HuH-7.5 (cell line): ENCODE results near the gene RMND1.
"Not testable (repeated sequence)": the region's sequence is repeated elsewhere in the genome, so short reads cannot be mapped to it uniquely, and the experiment has no call there.

Experiments
- DNase-seq: peaks from one replicate; pipeline ENCODE4 v3.0.0; 2011; ENCODE audit warnings: low spot score

RMND1 gene

DNA sequence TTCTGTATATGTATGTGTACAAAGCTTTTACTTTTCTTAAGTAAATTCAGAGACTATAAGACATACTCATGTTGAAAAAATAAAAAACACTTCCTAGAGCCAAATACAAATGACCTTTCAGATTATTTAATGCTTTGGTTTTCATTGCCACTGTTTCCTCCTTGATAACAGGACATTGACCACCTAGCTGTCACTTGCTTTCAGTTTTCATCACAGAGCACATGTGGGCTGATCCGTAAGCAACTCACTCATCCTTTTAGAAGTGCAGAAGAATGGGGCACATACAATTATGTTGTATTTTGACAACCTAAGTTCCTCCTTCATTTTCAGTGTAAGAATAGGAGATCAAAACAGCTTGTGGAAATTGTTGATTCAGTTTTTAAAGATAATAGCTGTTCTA, 66.7 kb downstream of the RMND1 start:
- no peak for DNase-seq

DNA sequence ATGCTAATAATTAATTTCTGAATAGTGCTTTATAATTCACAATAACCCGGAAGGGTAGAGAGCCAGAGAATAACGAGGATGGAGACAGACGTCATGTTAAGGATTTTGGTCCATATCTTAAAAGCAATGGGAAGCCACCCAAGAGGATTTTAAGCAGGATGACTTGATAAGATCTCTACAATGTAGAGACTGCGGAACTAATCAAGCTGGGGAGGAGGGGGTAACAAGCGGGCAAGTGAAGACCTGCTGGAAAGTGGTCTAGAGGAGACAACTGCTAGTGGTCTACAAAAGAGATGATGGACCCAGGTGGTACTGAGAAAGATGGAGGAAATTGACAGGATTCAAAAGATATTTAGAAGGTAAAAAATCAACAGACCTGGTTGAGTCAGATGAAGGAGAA, 67.8 kb downstream of the RMND1 start:
- DNase-seq: no peak

DNA sequence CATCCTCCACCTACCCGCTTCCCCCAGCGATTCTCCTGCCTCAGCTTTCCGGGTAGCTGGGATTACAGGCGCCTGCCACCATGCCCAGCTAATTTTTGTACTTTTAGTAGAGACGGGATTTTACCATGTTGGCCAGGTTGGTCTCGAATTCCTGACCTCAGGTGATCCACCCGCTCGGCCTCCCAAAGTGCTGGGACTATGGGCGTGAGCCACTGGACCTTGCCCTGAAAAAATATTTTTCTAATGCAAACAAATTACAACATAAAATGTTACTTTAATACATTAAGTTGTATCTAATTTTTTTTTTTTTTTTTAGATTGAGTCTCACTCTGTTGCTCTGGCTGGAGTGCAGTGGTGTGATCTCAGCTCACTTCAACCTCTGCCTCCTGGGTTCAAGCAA, 69.3 kb downstream of the RMND1 start:
- not testable (repeated sequence) for DNase-seq

DNA sequence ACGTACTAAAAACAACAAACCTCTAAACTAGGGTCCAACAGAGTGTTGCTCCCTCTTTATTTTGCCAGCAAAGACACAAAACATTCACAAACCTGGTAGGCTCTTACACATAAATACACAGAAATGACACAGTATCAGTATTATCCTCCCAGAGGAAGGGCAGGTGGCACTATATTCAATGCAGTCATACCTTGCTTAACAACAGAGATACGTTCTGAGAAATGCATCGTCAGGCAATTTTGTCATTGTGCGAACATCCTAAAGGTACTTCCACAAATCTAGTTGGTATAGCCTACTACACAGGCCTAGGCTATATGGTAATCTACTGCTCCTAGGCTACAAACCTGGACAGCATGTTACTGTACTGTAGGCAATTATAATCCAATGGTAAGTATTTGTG, 70.2 kb downstream of the RMND1 start:
- DNase-seq: no peak

DNA sequence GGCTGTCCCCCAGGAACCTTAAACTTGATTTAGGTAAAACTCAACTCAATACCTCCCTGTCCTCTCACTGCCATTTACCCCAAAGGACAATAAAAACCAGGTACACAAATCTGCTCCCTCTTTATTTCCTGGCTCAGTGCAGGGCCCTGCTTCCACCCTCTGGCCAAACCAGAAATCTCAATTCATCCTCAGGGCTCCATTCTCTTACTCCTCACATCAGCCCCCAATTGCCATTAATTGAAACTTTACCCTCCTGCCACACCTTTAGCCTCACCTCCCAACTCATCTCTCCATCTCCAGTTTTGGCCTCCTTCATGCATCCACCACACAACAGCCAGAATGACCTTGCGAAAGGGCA, 71.1 kb downstream of the RMND1 start:
- no peak for DNase-seq

DNA sequence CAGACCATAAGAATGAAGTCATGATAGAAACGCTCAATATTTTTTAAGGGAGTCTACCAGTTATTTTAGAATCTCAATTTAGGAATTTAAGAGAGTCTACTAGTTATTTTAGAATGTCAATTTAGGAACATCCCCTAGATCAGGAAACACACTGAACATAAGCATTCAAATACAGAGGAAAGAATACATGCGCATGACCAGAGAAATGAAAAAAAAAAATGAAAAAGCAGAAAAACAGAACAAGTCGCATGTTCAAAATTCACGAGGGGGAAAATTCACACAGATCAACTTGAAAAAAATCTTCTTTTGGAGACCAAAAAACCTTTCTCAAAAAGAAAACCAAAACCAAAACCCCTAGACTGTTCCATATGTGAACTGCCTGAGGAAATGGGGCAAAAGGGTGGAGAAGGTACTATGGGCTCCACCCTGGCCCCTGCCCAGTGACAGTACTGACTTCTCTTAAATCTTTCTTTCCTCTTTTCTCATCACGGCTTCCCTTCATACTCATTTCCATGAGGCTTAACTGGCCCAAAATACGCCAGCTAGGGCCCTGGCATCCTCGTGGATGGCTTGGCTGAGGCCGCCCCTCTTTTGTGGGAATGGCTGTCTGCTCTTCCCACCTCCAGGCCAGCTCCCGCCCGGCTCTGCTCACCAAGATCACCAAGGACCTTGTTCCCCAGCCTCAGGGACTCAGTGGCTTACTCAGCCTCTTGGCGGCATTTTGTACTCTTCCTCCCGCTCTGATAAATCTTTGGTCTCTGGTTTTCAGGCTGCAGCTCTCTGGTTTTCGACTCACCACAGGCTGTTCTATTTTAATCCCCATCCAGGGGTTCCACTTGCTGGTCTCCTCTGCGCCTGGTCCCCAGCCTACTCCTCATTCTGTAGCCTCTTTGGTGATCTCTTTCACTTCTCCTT, 71.7 kb downstream of the RMND1 start:
- no peak for DNase-seq

DNA sequence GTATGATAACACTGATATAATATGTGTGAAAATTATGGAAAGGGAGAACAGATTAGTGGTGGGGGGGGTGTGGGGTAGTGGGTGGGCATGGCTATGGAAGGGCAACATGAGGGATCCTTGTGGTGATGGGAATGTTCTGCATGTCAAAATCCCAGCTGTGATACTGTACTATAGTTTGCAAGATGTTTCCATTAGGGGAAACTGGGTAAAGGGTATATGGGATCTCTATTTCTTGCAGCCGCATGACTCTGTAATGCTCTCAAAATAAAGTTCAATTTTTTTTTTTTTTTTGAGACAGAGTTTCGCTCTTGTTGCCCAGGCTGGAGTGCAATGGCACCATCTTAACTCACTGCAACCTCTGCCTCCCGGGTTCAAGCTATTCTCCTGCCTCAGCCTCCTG, 74.8 kb downstream of the RMND1 start:
- DNase-seq: no peak

DNA sequence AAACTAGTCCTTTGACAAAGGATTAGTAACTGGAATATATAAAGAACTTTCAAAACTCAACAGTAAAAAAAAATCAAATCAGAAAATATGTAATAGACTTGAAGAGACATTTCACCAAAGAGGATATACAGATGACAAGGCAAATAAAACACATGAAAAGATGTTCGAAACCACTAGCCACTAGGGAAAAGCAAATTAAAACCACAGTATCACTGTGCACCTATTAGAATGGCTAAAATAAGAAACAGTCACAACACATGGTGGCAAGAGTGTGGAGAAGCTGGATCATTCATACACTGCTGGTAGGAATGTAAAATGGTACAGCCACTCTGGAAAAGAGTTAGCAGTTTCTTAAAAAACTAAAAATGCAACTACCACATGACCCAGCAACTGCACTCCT, 75.5 kb downstream of the RMND1 start:
- DNase-seq: no peak

DNA sequence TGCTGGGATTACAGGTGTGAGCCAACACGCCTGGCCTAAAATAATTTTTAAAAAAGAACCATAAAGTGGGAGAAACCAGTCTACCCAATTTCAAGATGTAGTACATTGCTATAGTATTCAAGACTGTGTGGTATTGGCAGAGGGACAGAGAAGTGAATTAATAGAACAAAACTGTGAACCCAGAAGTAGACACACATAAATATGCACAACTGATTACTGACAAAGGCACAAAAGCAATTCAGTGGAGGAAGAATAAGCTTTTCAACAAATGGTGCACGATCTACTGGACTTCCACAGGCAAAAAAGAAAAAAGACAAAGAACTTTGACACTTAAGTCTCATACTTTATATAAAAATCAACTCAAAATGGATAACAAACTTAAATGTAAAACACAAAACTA, 76.1 kb downstream of the RMND1 start:
- DNase-seq: no peak

DNA sequence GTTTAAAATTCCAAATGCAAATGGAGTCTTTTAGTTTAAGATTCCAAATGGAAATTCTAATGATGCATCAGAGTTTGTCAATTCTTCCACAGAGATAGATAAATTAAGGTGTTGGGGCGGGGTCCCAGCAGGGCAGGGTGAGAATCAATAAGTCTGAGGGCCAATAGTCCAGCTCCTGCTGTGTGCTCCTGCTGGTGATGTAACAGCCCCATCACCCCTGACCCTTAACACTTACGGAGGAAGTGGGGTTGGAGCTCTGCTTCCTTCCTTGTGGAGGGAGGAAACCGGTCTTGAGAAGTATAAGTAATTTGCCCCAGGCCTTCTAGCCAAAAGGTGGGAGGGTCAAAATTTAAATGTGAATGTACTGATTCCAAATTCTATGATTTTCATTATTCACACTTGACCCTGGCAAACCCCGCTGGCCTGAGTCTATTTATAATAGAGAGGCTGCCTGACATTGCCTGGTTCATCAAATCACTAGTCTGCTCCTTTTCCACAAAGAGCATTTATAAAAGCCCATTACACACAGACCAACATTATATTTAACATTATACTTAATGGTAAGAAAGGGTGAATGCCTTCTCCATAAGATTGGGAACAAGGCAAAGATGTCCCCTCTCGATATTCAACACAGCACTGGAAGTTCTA, 77.8 kb downstream of the RMND1 start:
- peak; percentile 26 for DNase-seq

DNA sequence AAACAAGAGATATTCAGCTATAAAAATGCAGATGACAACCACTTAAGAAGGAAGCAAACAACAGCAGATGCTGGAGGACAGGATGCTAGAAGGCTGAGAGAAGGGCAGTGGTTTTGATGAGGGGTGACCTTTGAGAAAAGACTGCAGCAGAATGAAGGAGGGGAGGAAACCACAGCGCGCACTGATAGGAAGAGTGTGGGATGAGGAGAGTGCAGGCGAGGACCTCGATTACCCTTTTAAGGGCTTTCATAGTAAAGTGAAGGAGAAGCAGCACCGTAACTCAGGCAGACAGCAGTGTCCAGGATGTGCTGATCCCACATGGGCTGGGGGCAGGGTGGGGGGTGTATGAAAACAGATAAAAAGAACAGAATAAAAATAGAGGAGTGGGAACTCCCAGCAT, 79.8 kb downstream of the RMND1 start:
- DNase-seq: no peak

DNA sequence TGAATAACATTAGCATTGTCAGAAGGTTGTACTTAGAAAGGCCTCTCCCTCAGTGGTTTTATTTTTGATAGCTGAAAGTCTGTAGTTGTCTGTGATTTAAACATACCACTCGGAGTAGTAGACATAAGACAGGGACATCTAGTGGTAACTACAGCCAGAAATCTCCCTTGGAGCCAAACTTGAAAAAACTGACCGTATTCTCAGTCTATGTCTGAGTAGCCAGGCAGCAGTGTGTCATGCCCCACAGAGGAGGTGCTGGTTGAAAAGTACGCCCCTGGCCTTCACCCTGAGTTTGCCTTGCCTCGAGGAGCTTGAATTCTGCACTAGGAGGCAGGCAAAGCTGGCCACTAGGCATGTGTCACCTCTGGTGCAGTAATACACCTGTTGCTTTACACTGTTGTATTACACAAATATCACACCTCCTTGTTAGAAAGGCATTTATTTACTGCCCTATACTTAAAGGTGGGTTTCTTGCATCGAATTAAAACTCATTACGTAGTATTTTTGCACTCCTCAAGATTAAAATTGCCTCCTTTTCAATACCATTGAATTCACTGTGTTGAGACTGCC, 81.3 kb downstream of the RMND1 start:
- DNase-seq: no peak

DNA sequence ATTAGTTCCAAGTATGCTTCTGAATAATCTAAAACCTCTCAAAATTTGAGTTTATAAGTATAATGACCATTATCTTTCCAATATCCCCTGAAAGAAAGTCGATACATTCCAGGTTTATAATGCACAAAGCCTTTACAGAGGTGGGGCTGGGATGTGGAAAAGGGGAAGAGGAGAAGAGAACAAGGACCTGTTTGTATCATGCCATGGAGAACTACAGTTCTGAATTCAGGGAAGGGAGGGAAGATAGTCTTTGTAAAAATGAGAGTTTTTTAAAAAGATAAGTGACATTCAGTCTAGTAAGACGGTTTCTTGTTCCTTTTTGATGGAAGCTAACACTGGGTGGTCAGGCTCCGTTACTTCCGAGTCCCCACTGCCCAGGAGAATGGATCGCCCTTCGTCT, 86.7 kb downstream of the RMND1 start:
- no peak for DNase-seq

DNA sequence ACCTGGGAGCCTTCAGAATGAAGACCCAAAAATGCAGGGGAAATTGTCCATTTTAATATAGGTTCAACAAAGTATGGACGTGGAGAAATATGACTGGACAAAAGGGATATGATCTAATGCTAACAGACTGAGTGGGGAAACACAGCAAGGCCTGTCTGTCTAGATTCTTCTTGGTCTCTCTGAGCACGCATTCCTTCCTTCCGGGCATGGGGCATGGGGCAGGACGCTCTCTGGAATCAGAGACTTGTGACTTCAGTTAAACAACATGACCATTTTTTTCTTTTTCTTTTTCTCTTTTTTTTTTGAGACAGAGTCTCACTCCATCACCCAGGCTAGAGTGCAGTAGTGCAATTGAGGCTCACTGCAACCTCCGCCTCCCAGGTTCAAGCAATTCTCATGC, 92.4 kb downstream of the RMND1 start:
- DNase-seq: no peak

DNA sequence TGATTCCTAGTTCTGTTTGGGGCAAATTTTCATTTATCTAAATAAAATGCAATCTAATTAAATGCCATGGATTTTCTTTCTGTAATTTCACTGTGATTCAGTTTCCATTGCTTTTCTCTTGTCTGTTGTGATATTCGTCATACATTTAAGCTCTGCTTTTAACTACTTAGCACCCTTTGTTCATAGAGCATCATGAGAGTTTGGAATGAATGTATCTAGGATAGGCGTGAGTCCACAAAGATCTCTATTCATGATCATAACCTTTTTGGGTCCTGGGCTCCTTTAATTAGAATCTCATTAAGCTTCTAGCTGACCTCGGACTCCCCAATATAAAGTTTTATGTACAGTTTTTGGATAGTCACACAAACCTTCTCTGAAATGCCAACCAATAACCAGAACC, 93.5 kb downstream of the RMND1 start:
- DNase-seq: no peak

DNA sequence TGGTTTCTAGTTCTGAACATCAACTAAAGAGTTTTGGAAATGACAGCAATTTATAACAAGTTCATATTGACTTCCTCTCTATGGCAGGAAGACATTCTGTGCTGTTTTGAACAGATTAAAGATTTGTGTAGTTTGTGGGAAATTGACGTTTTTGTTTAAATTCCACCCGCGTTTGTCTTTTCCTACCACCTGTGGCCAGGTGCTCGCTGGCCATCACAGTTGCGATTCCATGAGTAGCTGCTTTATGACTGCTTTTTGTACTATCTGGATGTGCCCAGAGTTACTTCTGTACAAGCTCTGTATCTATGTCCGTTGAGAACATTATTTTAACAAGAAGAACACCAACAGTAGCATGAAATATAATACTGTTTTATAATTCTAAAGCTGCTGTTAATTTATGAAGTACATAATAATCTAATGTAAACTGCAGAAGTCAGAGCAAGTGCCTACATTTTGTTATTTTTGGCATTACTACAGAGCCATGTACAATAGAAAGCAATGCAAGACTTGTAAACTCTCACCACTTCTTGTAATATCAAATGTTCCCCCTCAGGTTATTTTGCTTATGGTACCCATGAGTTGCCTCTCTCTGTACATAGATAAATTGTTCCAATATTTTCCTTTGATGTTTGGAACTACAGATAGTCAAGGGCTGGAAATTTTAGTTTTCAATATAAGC, 94.0 kb downstream of the RMND1 start:
- DNase-seq: no peak

DNA sequence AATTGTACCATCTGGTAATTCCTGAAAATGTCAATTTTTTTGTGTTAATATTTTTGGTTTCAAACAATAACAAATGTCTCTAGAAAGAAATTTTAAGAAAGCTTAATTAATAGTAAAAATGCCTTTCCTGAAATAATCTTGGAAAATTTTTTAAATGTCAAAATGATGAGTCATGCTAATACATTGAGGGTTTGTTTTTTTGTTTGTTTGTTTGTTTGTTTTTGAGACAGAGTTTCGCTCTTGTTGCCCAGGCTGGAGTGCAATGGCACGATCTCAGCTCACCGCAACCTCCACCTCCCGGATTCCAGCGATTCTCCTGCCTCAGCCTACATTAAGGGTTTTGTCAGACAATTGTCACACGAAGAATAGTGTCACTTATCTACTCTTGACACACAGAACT, 94.9 kb downstream of the RMND1 start:
- DNase-seq: not testable (repeated sequence)
